Activated CD4-positive, alpha-beta T cell treated with anti-CD3 and anti-CD28 coated beads for 4 hours (primary cell): ENCODE measurements around the gene KISS1R.
"Not testable (repeated sequence)": the region's sequence is repeated elsewhere in the genome, so short reads cannot be mapped to it uniquely, and the experiment has no call there.

Source experiments
- DNase-seq, 2 donors: peaks; one replicate each; pipeline ENCODE4 v3.0.0-alpha.2; 2020

Gene KISS1R

DNA sequence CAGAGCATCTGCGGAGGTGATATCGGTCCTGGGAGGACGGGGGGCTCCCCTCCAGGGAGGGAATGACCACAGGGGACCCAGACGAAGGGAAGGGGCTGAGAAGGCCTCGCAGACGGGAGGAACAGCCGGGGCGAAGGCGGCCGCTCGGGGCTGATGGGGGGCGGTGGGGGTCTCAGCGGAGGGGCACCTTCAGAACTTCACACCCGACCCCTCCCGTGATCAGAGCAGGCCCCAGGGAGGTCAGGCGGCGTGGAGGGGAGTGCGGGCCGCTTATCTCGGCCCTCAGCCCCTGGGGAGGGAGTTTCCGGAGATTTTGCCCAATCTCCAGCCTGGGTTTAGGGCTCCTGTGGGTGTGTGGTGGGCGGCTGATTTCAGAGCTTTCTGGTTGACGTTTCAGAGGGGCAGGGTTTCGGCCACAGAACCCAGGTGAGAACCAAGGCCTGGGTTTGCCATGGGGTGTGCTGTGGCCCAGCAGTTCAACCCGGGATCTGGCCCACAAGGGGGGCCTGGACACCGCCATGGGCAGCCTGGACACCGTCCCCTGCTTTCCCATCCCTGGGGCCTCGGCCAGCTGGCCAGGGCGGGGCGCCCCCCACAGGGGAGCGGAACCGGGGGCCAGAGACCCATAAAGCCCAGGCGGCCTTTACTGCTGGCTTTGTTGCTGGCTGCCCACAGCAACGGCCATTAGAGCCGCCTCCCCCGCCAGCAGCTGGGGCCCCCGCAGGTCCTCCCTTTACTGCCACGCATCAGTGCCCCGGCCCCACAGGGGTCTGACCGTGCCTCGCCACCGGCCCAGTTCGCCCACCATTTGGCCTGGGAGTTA is 37.8 kb downstream of the KISS1R start:
- DNase-seq, result no peak

DNA sequence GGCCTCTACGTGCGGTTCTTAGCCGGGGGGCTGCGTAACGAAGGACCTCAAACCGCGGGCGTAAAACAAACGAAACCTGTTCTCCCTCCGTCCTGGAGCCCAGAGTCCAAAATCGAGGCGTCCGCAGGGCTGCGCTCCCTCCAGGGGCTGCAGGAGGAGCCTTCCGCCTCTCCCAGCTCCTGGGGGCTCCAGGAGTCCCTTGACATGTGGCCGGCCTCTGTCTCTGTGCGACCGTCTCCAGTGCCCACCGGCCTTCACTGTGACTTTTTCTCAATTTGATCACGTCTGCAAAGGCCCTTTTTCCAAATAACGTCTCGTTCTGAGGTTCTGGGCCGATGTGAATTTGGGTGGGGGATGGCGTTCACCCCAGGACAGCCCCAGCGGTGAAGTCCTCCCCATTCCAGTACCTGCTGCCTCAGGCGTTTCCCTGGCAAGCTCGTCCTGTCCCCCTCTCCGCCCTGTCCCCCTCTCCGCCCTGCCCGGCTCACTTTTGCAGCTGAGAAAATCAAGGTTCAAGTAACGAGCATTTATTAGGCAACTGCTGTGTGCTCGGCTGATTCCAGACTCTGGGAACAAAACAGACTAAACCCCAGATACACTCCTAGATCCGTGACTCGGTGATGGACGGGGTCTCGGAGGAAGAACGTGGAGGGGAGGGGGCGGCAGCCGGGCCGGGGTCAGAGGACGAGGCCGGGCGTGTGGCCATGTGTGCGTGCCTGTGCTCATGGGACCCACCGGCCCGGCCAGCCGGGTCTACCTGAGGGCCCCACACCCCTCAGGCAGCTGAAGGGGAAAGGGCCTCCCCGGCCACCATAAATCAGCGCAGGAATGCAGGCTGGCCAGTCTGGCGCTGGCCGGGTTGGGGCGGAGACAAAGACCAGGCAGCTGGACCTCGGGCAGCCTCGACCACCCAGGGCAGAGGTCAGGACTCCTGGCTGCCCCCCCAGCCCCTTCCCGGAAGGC is 39.0 kb downstream of the KISS1R start:
- no peak for DNase-seq

DNA sequence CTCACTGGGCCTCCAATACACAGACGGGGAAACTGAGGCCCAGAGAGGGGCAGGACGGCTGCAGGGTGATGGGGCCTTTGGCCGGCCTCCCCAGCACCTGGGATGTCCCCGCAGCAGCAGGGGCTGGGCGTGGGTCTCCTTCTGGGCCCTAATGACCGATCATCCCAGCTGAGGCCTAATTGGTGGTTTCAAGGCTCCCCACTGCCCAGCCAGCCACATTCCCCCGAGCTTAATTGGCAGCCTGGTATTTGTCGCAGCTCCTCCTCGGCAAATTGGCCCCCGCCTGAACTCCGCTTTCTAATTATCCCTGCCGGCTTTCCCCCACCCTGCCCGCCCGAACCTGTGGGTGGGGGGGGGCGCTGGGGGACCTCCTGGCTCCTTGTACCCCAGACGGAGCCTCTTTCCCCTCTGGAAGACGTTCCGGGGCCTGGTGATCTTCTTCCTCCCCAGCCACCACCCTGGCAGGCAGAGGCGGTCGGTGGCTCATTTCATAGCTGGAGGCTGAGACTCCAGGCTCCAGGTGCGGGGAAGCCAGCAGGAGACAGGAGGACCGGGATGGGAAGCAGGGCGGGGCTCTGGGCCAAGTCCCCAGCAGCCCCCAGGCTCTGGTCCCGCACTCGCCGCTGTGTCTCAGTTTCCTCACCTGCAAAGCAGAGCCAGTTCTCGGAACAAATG is 39.8 kb downstream of the KISS1R start:
- no peak for DNase-seq

DNA sequence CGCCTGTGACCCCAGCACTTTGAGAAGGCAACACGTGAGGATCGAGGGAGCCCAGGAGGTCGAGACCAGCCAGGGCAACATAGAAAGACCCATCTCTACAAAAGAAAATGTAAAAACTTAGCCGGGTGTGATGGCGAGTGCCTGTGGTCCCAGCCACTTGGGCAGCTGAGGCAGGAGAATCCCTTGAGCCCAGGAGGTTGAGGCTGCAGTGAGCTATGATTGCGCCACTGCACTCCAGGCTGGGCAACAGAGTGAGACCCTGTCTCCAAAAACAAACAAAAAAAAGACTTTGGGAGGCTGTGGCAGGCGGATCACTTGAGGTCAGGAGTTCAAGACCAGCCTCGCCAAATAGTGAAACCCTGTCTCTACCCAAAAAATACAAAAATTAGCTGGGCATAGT is 40.4 kb downstream of the KISS1R start:
- not testable (repeated sequence) for DNase-seq

DNA sequence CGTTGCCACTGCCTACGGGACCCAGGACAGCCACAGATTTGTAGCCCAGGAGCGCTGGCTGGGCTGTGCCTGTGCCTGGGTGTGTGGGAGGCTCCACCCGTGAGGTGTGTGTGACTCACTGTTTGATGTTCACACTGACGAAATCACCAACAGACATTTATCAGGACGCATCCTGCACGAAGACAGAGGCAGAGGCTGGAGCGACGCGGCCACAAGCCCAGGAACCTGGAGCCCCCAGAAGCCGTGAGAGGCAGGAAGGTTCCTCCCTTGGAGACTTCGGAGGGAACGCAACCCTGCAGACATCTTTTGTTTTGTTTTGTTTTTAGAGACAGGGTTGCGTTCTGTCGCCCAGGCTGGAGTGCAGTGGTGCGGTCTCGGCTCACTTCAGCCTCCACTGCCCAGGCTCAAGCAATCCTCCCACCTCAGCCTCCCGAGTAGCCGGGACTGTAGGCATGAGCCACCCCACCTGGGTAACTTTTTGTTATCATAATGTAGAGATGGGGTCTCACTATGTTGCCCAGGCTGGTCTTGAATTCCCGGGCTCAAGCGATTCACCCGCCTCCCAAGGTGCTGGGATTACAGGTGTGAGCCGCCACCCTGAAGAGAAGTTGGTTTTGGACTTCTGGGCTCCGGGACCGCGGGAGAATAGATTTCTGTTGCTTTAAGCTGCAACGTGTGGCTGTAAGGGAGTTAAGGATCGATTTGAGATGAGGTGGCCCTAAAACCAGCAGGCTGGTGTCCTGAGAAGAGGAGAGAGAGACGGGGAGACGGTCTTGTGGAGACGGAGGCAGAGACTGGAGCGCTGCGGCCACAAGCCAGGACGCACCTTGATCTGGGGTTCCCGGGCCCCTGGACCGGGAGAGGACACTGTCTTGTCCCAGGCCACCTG is 42.1 kb downstream of the KISS1R start:
- peak; percentile 45 to 53 for DNase-seq

DNA sequence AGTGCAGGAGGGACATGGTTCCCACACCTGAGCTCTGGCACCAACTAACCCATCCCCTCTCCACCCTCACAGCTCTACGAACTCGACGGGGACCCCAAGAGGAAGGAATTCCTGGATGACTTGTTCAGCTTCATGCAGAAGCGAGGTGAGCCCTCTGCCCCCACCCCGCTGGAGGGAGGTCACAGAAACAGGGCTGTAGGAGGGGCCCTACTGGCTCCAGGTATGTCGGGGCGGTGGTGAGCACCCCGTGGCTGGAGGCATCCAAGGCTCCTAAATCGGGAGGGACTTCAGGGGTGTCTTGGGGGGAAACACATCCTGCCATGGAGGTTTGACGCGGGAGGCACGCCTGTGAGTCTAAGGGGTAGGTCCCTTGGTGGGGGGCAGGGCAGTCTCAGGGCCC is 42.9 kb downstream of the KISS1R start:
- DNase-seq, result no peak

DNA sequence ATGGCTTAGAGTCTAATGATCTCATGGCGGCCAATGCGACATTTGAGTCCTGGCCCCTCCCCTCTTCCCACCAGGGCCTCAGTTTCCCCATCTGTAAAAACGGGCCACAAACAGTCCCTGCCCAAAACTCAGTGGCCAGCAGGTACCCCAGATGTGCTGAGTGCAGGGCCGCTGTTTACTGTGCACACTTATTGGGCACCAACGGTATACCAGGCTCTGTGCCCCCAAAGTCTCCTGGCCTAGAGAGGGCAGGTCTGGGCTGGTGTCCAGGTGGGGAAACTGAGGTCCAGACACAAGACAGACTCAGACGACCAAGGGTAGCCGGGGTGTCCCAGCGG is 43.4 kb downstream of the KISS1R start:
- no peak for DNase-seq

DNA sequence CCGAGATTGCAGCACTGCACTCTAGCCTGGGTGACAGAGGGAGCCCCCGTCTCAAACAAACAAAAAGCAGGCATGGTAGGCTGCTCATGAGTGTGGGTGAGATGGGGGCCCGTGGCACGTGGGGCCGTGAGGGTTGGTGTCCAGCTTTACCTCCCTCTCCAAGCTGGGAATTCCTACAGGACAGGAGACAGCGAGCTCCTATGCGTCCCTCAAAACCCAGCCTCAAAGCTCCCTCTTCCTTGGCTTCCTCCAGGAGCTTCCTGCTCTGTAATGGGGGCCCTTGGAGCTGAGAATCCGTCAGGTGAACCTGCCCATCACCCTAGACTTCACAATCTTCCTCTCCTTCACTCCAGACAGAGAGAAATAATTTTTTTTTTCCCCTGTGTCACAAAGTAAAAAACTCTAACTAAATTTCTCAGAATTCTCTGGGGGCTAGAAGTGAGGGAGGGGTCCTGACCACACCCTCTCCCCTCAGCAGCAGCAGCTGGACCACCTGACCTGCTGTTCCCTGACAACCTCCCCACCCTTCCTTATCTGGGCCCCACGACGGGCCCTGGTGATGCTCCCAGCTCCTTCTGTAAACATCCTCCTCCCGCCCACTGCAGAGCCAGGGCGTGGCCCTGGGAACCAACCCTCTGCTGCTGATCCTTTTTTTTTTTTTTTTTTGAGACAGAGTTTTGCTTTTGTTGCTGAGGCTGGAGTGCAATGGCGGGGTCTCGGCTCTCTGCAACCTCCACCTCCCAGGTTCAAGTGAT is 44.9 kb downstream of the KISS1R start:
- no peak for DNase-seq

DNA sequence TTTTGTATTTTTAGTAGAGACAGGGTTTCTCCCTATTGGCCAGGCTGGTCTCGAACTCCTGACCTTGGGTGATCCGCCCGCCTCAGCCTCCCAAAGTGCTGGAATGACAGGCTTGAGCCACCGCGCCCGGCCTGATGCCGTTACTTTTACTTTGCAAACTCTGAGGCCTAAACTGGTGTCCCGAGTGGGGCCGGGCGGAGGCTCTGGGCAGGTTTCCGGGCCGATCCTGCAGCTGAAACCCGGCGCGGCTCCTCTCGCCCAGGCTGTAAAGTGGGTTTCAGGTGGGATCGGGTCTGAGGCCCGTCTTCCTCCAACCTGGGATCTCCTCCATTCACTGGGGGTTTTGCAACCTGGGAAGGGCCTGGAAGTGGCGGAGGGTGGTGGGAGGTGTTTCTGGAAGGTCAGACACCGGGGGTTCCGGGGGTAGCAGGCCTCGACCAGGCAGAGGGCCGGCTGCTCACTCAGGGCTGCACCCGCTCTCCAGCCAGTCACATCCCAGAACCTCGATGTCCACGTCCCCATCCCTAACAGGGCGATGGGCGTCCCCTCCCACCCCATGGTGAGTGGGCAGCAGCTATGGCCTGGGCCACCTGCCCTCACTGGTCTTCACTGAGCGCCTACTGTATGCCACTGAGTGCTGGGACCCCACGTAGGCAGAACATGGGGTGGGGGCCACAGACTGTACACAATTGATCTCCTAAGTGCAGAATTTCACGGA is 45.7 kb downstream of the KISS1R start:
- DNase-seq, result no peak

DNA sequence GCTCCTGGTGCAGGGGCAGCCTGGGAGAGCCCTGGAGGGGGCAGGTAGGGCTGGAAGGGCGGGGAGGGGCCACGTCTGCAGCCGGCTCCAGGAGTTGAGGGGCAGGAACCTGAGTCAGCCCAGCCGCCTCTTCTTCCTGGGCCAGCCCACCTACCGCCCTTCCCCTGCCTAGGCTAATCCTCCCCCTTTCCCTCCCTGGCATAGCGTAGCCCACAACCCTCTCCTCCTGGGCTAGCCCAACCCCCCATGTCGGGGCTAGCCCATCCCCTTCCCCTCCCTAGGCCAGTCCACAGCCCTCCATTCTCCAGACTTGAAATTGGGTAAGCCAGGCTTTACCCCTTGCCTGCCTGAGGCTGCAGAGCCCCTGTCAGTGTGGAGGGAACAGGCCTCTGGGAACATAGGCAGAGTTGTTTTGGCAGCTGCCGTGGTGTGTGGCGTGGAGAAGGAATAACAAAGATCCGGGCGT is 46.4 kb downstream of the KISS1R start:
- DNase-seq, result no peak

DNA sequence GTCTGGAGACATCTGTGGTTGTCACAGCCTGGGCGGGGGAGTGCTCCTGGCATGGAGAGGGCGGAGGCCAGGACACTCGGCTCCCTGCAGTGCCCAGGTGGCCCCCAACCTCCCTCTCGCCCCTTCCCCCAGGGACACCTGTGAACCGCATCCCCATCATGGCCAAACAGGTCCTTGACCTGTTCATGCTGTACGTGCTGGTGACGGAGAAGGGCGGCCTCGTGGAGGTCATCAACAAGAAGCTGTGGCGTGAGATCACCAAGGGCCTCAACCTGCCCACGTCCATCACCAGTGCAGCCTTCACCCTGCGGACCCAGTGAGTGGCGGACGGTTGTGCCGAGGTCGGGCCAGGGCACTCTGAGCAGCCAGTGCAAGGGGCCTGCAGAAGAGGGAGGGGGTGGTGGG is 47.0 kb downstream of the KISS1R start:
- no peak for DNase-seq

DNA sequence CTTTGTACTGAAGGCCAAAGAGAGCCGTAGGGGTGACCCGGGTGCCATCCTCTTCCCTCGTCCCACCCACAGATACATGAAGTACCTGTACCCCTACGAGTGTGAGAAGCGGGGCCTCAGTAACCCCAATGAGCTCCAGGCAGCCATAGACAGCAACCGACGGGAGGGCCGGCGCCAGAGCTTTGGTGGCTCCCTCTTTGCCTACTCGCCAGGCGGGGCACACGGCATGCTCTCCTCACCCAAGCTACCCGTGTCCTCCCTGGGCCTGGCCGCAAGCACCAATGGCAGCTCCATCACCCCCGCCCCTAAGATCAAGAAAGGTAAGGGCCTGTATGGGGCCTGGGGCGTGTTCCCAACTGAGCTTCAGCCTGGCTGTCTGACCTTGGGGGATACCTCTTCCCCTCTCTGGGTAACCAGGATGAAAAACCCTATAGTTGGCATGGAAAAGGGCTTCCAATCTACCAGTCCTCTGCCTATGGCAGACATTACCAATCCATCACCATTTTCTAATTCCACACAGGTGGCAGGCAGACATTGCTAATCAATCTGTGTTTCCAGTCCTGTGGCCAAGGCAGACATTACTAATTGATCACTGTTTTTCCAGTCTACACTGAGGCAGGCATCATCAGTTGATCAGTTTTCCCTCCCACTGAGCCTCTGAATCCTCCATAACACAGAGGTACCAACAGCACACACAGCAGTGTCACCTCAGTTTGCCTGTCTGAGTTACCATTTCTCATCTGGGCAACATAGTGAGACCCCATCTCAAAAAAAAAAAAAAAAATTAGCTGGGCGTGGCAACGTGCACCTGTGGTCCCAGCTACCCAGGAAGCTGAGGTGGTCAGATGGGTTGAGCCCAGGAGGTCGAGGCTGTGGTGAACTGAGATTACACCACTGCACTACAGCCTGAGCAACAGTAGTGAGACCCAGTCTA is 47.9 kb downstream of the KISS1R start:
- no peak for DNase-seq

DNA sequence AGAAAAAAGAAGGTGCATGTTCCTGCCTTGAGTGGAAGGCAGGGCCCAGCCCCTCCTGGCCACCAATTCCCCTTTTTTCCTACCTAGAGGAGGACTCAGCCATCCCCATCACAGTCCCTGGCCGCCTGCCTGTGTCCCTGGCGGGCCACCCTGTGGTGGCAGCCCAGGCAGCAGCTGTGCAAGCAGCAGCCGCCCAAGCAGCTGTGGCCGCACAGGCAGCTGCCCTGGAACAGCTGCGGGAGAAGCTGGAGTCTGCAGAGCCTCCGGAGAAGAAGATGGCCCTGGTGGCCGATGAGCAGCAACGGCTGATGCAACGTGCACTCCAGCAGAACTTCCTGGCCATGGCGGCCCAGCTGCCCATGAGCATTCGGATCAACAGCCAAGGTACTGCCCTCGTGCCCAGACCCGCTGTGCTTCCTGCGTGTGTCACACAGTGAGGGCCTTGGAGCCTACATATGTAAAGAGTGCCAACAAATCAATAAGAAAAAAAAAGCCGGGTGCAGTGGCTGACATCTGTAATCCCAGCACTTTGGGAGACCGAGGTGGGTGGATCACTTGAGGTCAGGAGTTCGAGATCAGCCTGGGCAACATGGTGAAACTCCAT is 49.5 kb downstream of the KISS1R start:
- no peak for DNase-seq
